ENCODE results near the gene KANSL1. TPM values are rescaled to one million over a fixed set of nuclear protein-coding genes. Genes with fewer than 3 reads are reported as not detected.

The KANSL1 gene
- total RNA-seq, 1 experiment from 2014 or later = 83.0 TPM

- intact Hi-C loops (cut with micrococcal nuclease; ENCODE audit: unreplicated experiment) = no loop called here
- Mint-ChIP-seq H3K36me3 (ENCODE audit: insufficient read depth, unreplicated experiment) (peaks cover 26% of the 10 kb centered on the region), H3K4me1 (ENCODE audit: low read depth, unreplicated experiment) (peaks cover 14% of the 10 kb centered on the region), H3K27ac (ENCODE audit: unreplicated experiment) (peak overlapping the region; percentile 18), H3K9me3 (ENCODE audit: unreplicated experiment) (no peaks in the 10 kb centered on the region), H3K4me3 (ENCODE audit: unreplicated experiment) (no peak overlapping the region), H3K27me3 (ENCODE audit: insufficient read depth, unreplicated experiment) (no peaks in the 10 kb centered on the region)
- ChIA-PET POLR2A (no interaction called here), CTCF (interaction anchor here (0.6 kb wide), 2 partner anchors 54 to 677 kb away, joined by 3 to 4 read pairs; no protein-coding TSS in a partner anchor)
- BruUV-seq (replicated peaks) = no TSS peak
- Histone ChIP-seq H3K4me3 (ENCODE audit: low read depth, low read length) (no peak overlapping the region), H3K4me1 (peaks cover 8% of the 10 kb centered on the region; the same call in 1 of the 2 replicates), H3K27me3 (replicated peaks; ENCODE audit: control insufficient read depth, insufficient read depth, low read length) (no peaks in the 10 kb centered on the region), H3K9me3 (no peaks in the 10 kb centered on the region), H3K36me3 (ENCODE audit: control insufficient read depth, insufficient read depth, low read length) (no peaks in the 10 kb centered on the region)
- DNase-seq = no peak
- TF ChIP-seq, protein P1, sequence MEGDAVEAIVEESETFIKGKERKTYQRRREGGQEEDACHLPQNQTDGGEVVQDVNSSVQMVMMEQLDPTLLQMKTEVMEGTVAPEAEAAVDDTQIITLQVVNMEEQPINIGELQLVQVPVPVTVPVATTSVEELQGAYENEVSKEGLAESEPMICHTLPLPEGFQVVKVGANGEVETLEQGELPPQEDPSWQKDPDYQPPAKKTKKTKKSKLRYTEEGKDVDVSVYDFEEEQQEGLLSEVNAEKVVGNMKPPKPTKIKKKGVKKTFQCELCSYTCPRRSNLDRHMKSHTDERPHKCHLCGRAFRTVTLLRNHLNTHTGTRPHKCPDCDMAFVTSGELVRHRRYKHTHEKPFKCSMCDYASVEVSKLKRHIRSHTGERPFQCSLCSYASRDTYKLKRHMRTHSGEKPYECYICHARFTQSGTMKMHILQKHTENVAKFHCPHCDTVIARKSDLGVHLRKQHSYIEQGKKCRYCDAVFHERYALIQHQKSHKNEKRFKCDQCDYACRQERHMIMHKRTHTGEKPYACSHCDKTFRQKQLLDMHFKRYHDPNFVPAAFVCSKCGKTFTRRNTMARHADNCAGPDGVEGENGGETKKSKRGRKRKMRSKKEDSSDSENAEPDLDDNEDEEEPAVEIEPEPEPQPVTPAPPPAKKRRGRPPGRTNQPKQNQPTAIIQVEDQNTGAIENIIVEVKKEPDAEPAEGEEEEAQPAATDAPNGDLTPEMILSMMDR (IDR thresholded peaks at IDR 0.05; ENCODE audit: insufficient read depth in 1 of 2, low read depth in 1 of 2, low read length in 1 of 2, severe bottlenecking in 1 of 2, unreplicated experiment in 1 of 2) = no peak
These were observed 34.6 kb downstream of the KANSL1 start for GRCh38 chr17:46158323-46159296.

DNA sequence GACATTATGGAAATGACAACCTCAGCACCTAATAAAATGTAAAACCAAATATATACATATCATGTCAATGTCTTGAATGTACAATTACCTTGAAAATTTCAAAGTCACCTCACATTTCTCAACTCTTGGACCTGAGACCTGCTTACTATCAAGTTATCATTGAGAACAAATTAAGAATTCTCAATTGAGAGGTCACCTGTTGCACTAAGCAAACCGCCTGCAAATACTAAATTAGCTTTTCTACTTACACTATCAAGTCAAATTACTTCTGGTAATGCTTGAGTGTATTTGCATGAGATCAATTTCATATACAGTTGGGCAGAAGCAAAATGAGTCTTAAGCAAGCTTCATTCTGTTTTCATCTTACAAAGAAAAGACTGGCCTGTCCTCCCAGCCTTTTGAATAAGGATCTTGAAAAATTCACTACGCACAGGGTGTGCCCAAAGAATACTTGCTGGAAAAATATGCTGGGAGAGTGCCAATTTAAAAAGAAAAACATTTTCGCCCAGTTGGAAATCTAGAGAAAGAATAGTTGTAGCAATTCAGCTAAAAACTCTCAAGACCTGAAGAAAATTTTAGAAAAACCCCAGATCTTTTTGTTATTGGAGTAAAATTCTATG, 35.7 kb downstream of the KANSL1 start:
- no TSS peak for BruUV-seq (replicated peaks)
- H3K4me3 Mint-ChIP-seq (ENCODE audit: unreplicated experiment) = no peak overlapping the region
- no peaks in the 10 kb centered on the region for H3K9me3 Mint-ChIP-seq (ENCODE audit: unreplicated experiment)
- H3K4me3 ChIP-seq (ENCODE audit: low read depth, low read length) = no peak overlapping the region
- H3K36me3 ChIP-seq (ENCODE audit: control insufficient read depth, insufficient read depth, low read length) = no peaks in the 10 kb centered on the region
- ChIA-PET CTCF (no interaction called here), POLR2A (no interaction called here)
- peaks cover 26% of the 10 kb centered on the region for H3K36me3 Mint-ChIP-seq (ENCODE audit: insufficient read depth, unreplicated experiment)
- TF ChIP-seq, protein P1 (IDR thresholded peaks at IDR 0.05; ENCODE audit: insufficient read depth in 1 of 2, low read depth in 1 of 2, low read length in 1 of 2, severe bottlenecking in 1 of 2, unreplicated experiment in 1 of 2) = no peak
- no peaks in the 10 kb centered on the region for H3K27me3 ChIP-seq (replicated peaks; ENCODE audit: control insufficient read depth, insufficient read depth, low read length)
- H3K27me3 Mint-ChIP-seq (ENCODE audit: insufficient read depth, unreplicated experiment) = no peaks in the 10 kb centered on the region
- H3K27ac Mint-ChIP-seq (ENCODE audit: unreplicated experiment) = no peak overlapping the region
- DNase-seq = no peak
- H3K4me1 ChIP-seq = no peaks in the 10 kb centered on the region
- peaks cover 5% of the 10 kb centered on the region for H3K4me1 Mint-ChIP-seq (ENCODE audit: low read depth, unreplicated experiment)
- intact Hi-C loops (cut with micrococcal nuclease; ENCODE audit: unreplicated experiment) = no loop called here
- H3K9me3 ChIP-seq = no peaks in the 10 kb centered on the region

DNA sequence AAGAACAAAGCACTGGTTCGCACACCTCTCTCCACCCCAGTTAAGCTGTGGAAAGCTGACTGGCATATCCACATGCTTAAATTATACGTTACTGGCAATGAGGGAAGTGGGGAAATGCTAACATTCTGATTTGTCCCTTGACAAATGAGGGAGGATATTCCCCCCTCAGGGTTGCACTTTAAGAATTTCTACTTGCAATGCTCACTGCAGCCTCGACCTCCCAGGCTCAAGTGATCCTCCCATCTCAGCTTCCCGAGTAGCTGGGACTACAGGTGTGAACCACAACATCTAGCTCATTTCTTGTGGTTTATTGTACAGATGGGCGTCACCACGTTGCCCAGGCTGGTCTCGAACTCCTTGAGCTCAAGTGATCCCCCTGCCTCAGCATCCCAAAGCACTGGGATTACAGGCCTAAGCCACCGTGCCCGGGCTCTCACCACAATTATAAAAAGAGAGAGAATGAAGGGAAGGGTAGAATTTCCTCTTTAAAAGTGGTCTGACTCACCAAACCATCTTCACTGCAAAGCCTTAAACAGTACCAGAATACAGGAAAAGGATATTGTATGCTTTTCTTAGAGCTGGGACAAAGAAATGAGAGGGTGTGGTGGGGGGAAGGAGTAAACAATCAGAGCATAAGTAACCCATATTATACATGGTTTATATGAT, 38.9 kb downstream of the KANSL1 start:
- ChIA-PET CTCF (interaction anchor here (1.1 kb wide), 1 partner anchor 39 kb away, joined by 9 read pairs; the partner anchor contains the start of gene KANSL1), POLR2A (no interaction called here)
- H3K27ac Mint-ChIP-seq (ENCODE audit: unreplicated experiment) = no peak overlapping the region
- H3K36me3 Mint-ChIP-seq (ENCODE audit: insufficient read depth, unreplicated experiment) = peaks cover 20% of the 10 kb centered on the region
- peaks cover 14% of the 10 kb centered on the region for H3K4me1 Mint-ChIP-seq (ENCODE audit: low read depth, unreplicated experiment)
- no peak for DNase-seq
- BruUV-seq (replicated peaks) = no TSS peak
- H3K4me3 Mint-ChIP-seq (ENCODE audit: unreplicated experiment) = no peak overlapping the region
- no peaks in the 10 kb centered on the region for H3K36me3 ChIP-seq (ENCODE audit: control insufficient read depth, insufficient read depth, low read length)
- H3K9me3 ChIP-seq = no peaks in the 10 kb centered on the region
- TF ChIP-seq, protein P1 (IDR thresholded peaks at IDR 0.05; ENCODE audit: insufficient read depth in 1 of 2, low read depth in 1 of 2, low read length in 1 of 2, severe bottlenecking in 1 of 2, unreplicated experiment in 1 of 2) = no peak
- no peaks in the 10 kb centered on the region for H3K4me1 ChIP-seq
- H3K4me3 ChIP-seq (ENCODE audit: low read depth, low read length) = no peak overlapping the region
- H3K27me3 ChIP-seq (replicated peaks; ENCODE audit: control insufficient read depth, insufficient read depth, low read length) = no peaks in the 10 kb centered on the region
- no peaks in the 10 kb centered on the region for H3K27me3 Mint-ChIP-seq (ENCODE audit: insufficient read depth, unreplicated experiment)
- no peaks in the 10 kb centered on the region for H3K9me3 Mint-ChIP-seq (ENCODE audit: unreplicated experiment)
- intact Hi-C loops (cut with micrococcal nuclease; ENCODE audit: unreplicated experiment) = no loop called here
